Upper lobe of left lung (tissue), 6 donors: Measurements from ENCODE around the gene TNS3. TPM values are rescaled to one million over a fixed set of nuclear protein-coding genes. Genes with fewer than 3 reads are reported as not detected.

ENCODE experiments used
- ATAC-seq, 2 donors: fragments of 200-7000 bp; cut with Tn5 transposase; one replicate each; pipeline ENCODE4 v1.9.1; 2022; ENCODE audit warnings: mild to moderate bottlenecking in 2 of 2, moderate library complexity in 2 of 2; ENCODE audit not compliant: low FRiP score in 2 of 2
- DNase-seq, 2 donors: peaks; one replicate each; pipeline ENCODE4 v3.0.0-alpha.2; 2019 to 2020
- H3K27ac ChIP-seq, 4 donors: fragments of 200-600 bp; sonication (generic); one replicate each; pipeline ENCODE4 v1.5.1; 2016 to 2019
- H3K27me3 ChIP-seq, 4 donors: fragments of 200-600 bp; sonication (generic); one replicate each; pipeline ENCODE4 v1.5.1; 2017 to 2019
- H3K36me3 ChIP-seq, 4 donors: fragments of 200-600 bp; sonication (generic); one replicate each; pipeline ENCODE4 v1.5.1; 2016 to 2019
- H3K4me1 ChIP-seq, 4 donors: fragments of 200-600 bp; sonication (generic); one replicate each; pipeline ENCODE4 v1.5.1; 2018 to 2019
- H3K4me3 ChIP-seq, 4 donors: fragments of 200-600 bp; sonication (generic); one replicate each; pipeline ENCODE4 v1.5.1; 2017 to 2019; ENCODE audit warnings: mild to moderate bottlenecking in 2 of 4, moderate library complexity in 1 of 4
- H3K9me3 ChIP-seq, 4 donors: fragments of 200-600 bp; sonication (generic); one replicate each; pipeline ENCODE4 v1.5.1; 2018 to 2019
- CTCF ChIP-seq, 6 experiments: fragments of 450-650 bp in 4 of 6; fragments of 200-600 bp in 2 of 6; sonication (generic) in 2 of 6; IDR thresholded peaks; one replicate each; pipeline ENCODE4 v1.5.1; 2016 to 2019; ENCODE audit warnings: antibody characterized with exemption in 6 of 6
- EP300 ChIP-seq, 4 donors: sonication (generic); formaldehyde crosslinking; IDR thresholded peaks; one replicate each; pipeline ENCODE4 v1.5.1; 2017; ENCODE audit warnings: antibody characterized with exemption in 4 of 4, control low read depth in 2 of 4
- POLR2A ChIP-seq, 4 donors: fragments of 450-650 bp; IDR thresholded peaks; one replicate each; pipeline ENCODE4 v1.5.1; 2016 to 2017; ENCODE audit warnings: antibody characterized with exemption in 4 of 4, mild to moderate bottlenecking in 2 of 4
- POLR2AphosphoS5 ChIP-seq, 2 donors: sonication (generic); formaldehyde crosslinking; IDR thresholded peaks; one replicate each; pipeline ENCODE4 v1.5.1; 2017; ENCODE audit warnings: antibody characterized with exemption in 2 of 2
- WGBS, 2 donors: methylation state at CpG; one replicate each; pipeline ENCODE4 v1.1.5; 2017 to 2018; 5-methylcytosine and 5-hydroxymethylcytosine counted together
- total RNA-seq, 6 donors: library from RNA; depleted of rRNA in 4 of 6; stranded (reverse); fragments of >200 nt in 4 of 6; gene quantifications; one replicate each; pipeline versions ENCODE4 v1.1.0 to v1.2.1, GENCODE V29; 2016 to 2021
- donor health status: DM: no; HTN: no; CAD: no; lungs with moderate emphysema.
- donor health status: DM: no; HTN: yes; CAD: no; lungs with severe emphysema.

Gene TNS3
- total RNA-seq, 6 donors from 2014 or later = 90.6 to 266 (median 143) TPM

- Histone ChIP-seq H3K4me1 (peaks cover 3 to 12% (median 9%) of the 10 kb centered on the region in 4 donors), H3K4me3 (no peak overlapping the region), H3K27ac (peak overlapping the region in 1 of 4 donors; percentile 38), H3K9me3 (no peaks in the 10 kb centered on the region), H3K27me3 (no peaks in the 10 kb centered on the region), H3K36me3 (no peaks in the 10 kb centered on the region)
- ATAC-seq (peak; percentile 32 to 33), DNase-seq (peak in 1 of 2 donors; percentile 44)
- TF ChIP-seq POLR2A (IDR thresholded peaks at IDR 0.05) (no peak), CTCF (IDR thresholded peaks at IDR 0.05) (no peak), EP300 (IDR thresholded peaks at IDR 0.05) (no peak), POLR2AphosphoS5 (IDR thresholded peaks at IDR 0.05) (no peak)
- WGBS, 2 donors = 54 to 70% methylated on average over 4 to 6 of the region's 6 CpGs
Measured at GRCh38 chr7:47266799-47267198, 315.1 kb downstream of the TNS3 start.

- H3K27me3 ChIP-seq = no peaks in the 10 kb centered on the region
- DNase-seq (peak in 1 of 2 donors; percentile 55), ATAC-seq (peak; percentile 74 to 89)
- H3K36me3 ChIP-seq = no peaks in the 10 kb centered on the region
- no peaks in the 10 kb centered on the region for H3K9me3 ChIP-seq
- no peak overlapping the region for H3K4me3 ChIP-seq
- H3K4me1 ChIP-seq = peaks cover 3 to 12% (median 9%) of the 10 kb centered on the region in 4 donors
- WGBS, 2 donors = 19 to 31% methylated on average over 7 of the region's 7 CpGs
- TF ChIP-seq EP300 (IDR thresholded peaks at IDR 0.05) (no peak), POLR2A (IDR thresholded peaks at IDR 0.05) (no peak), POLR2AphosphoS5 (IDR thresholded peaks at IDR 0.05) (peak in 1 of 2 donors; percentile 50), CTCF (IDR thresholded peaks at IDR 0.05) (peak; percentile 79 to 89 (median 86))
- peak overlapping the region in 1 of 4 donors; percentile 38 for H3K27ac ChIP-seq
Measured at GRCh38 chr7:47266131-47266706, 315.7 kb downstream of the TNS3 start.

GRCh38 chr7:47265621-47266020, 316.3 kb downstream of the TNS3 start:
- WGBS, 2 donors = 87 to 90% methylated on average over 4 of the region's 4 CpGs
- H3K27me3 ChIP-seq = no peaks in the 10 kb centered on the region
- peaks cover 3 to 12% (median 9%) of the 10 kb centered on the region in 4 donors for H3K4me1 ChIP-seq
- DNase-seq = no peak
- H3K27ac ChIP-seq = no peak overlapping the region
- H3K9me3 ChIP-seq = no peaks in the 10 kb centered on the region
- TF ChIP-seq POLR2A (IDR thresholded peaks at IDR 0.05) (no peak), EP300 (IDR thresholded peaks at IDR 0.05) (no peak), POLR2AphosphoS5 (IDR thresholded peaks at IDR 0.05) (no peak), CTCF (IDR thresholded peaks at IDR 0.05) (no peak)
- H3K36me3 ChIP-seq = no peaks in the 10 kb centered on the region
- ATAC-seq = no peak
- no peak overlapping the region for H3K4me3 ChIP-seq

GRCh38 chr7:47264021-47264651, 317.8 kb downstream of the TNS3 start:
- no peaks in the 10 kb centered on the region for H3K9me3 ChIP-seq
- TF ChIP-seq EP300 (IDR thresholded peaks at IDR 0.05) = no peak
- no peak for TF ChIP-seq POLR2AphosphoS5 (IDR thresholded peaks at IDR 0.05)
- TF ChIP-seq POLR2A (IDR thresholded peaks at IDR 0.05) = no peak
- no peak for TF ChIP-seq CTCF (IDR thresholded peaks at IDR 0.05)
- no peak for ATAC-seq
- H3K27ac ChIP-seq = no peak overlapping the region
- peaks cover 3 to 12% (median 9%) of the 10 kb centered on the region in 4 donors for H3K4me1 ChIP-seq
- no peaks in the 10 kb centered on the region for H3K36me3 ChIP-seq
- H3K4me3 ChIP-seq = no peak overlapping the region
- no peak for DNase-seq
- 73 to 86% methylated on average over 8 of the region's 8 CpGs for WGBS, 2 donors
- H3K27me3 ChIP-seq = no peaks in the 10 kb centered on the region
